ENCODE data around the gene MRFAP1L1.
A peak's percentile ranks its signal among the peaks of the same experiment; 100 is the strongest.

The MRFAP1L1 gene

DNA sequence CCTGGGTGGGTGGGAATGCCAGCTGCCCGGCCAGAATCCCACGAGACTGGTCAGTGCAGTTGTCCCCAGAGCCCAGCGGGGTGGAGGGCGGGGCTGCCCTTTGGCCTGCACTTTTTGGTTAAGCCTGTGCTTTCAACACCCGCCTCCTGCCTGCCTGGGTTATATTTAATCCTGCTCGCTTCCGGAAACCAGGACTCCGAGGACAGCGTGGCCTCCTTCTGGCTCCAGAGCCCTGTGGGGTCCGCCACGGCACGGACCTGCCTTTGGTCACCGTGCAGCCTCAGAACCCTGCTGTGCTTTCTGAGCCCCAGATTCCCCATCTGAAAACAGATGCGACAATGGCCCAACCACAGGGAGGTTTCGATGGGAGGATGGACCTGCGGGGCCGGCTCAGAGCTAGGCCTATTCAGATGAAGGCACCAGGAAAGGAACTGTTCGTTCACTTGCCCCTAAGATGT lies 43.5 kb upstream of the MRFAP1L1 start:
- no peaks in the 10 kb centered on the region for H3K9me3 ChIP-seq (replicated peaks; ENCODE audit: insufficient read depth, low read length)
- H3K9me2 ChIP-seq (replicated peaks; ENCODE audit: insufficient read depth, low read length), result no peaks in the 10 kb centered on the region
- H3K27ac ChIP-seq (ENCODE audit: low read length), result no peak overlapping the region
- no peaks in the 10 kb centered on the region for H3F3A ChIP-seq (ENCODE audit: insufficient read depth, low read length)
- H3K79me2 ChIP-seq (ENCODE audit: low read length), result no peaks in the 10 kb centered on the region
- TF ChIP-seq, protein P1, sequence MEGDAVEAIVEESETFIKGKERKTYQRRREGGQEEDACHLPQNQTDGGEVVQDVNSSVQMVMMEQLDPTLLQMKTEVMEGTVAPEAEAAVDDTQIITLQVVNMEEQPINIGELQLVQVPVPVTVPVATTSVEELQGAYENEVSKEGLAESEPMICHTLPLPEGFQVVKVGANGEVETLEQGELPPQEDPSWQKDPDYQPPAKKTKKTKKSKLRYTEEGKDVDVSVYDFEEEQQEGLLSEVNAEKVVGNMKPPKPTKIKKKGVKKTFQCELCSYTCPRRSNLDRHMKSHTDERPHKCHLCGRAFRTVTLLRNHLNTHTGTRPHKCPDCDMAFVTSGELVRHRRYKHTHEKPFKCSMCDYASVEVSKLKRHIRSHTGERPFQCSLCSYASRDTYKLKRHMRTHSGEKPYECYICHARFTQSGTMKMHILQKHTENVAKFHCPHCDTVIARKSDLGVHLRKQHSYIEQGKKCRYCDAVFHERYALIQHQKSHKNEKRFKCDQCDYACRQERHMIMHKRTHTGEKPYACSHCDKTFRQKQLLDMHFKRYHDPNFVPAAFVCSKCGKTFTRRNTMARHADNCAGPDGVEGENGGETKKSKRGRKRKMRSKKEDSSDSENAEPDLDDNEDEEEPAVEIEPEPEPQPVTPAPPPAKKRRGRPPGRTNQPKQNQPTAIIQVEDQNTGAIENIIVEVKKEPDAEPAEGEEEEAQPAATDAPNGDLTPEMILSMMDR (IDR thresholded peaks at IDR 0.05; ENCODE audit: low read length), result no peak
- TF ChIP-seq EZH2phosphoT487 (IDR thresholded peaks at IDR 0.05; ENCODE audit: low read length), result no peak
- TF ChIP-seq EZH2 (optimal IDR thresholded peaks at IDR 0.05; ENCODE audit: low read depth, low read length), result no peak
- no peaks in the 10 kb centered on the region for H3K36me3 ChIP-seq (replicated peaks; ENCODE audit: insufficient read depth, low read length)
- no peak for DNase-seq
- no peak overlapping the region for H3K4me3 ChIP-seq (ENCODE audit: low read length)
- H2AFZ ChIP-seq (ENCODE audit: low read length), result no peak overlapping the region
- H3K27me3 ChIP-seq (replicated peaks; ENCODE audit: insufficient read depth, low read length), result 0 out of 2 replicates have a peak, but pooled peaks cover 5% of the 10 kb centered on the region
- H3K4me2 ChIP-seq (ENCODE audit: low read depth, low read length), result no peak overlapping the region
- H4K20me1 ChIP-seq (ENCODE audit: insufficient read depth, low read length), result no peaks in the 10 kb centered on the region
- H3K4me1 ChIP-seq (ENCODE audit: low read length), result no peaks in the 10 kb centered on the region
- H3K9ac ChIP-seq (ENCODE audit: low read length), result no peak overlapping the region

DNA sequence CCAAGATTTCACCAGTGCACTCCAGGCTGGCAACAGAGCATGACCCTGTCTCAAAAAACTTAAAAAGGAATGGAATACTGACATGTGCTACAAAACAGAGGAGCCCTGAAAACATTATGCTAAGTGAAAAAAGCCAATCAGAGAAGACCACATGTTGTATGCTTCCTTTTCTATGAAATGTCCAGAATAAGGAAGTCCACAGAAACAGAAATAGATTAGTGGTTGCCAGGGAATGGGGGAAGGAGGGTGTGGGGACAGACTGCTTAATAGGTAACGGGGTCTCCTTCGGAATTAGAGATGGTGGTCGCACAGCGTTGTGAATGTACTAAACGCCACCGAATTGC lies 42.8 kb upstream of the MRFAP1L1 start:
- DNase-seq, result no peak
- H3K9me3 ChIP-seq (replicated peaks; ENCODE audit: insufficient read depth, low read length), result no peaks in the 10 kb centered on the region
- H3K27ac ChIP-seq (ENCODE audit: low read length), result no peak overlapping the region
- H3K9me2 ChIP-seq (replicated peaks; ENCODE audit: insufficient read depth, low read length), result no peaks in the 10 kb centered on the region
- H3K4me2 ChIP-seq (ENCODE audit: low read depth, low read length), result no peak overlapping the region
- H3K79me2 ChIP-seq (ENCODE audit: low read length), result no peaks in the 10 kb centered on the region
- no peaks in the 10 kb centered on the region for H4K20me1 ChIP-seq (ENCODE audit: insufficient read depth, low read length)
- no peak overlapping the region for H3K4me3 ChIP-seq (ENCODE audit: low read length)
- no peaks in the 10 kb centered on the region for H3K36me3 ChIP-seq (replicated peaks; ENCODE audit: insufficient read depth, low read length)
- no peak overlapping the region for H3K9ac ChIP-seq (ENCODE audit: low read length)
- TF ChIP-seq EZH2 (optimal IDR thresholded peaks at IDR 0.05; ENCODE audit: low read depth, low read length) (no peak), EZH2phosphoT487 (IDR thresholded peaks at IDR 0.05; ENCODE audit: low read length) (no peak)
- TF ChIP-seq, protein P1 (IDR thresholded peaks at IDR 0.05; ENCODE audit: low read length), result no peak
- no peak overlapping the region for H2AFZ ChIP-seq (ENCODE audit: low read length)
- 0 out of 2 replicates have a peak, but pooled peaks cover 5% of the 10 kb centered on the region for H3K27me3 ChIP-seq (replicated peaks; ENCODE audit: insufficient read depth, low read length)
- H3K4me1 ChIP-seq (ENCODE audit: low read length), result no peaks in the 10 kb centered on the region
- H3F3A ChIP-seq (ENCODE audit: insufficient read depth, low read length), result no peaks in the 10 kb centered on the region

DNA sequence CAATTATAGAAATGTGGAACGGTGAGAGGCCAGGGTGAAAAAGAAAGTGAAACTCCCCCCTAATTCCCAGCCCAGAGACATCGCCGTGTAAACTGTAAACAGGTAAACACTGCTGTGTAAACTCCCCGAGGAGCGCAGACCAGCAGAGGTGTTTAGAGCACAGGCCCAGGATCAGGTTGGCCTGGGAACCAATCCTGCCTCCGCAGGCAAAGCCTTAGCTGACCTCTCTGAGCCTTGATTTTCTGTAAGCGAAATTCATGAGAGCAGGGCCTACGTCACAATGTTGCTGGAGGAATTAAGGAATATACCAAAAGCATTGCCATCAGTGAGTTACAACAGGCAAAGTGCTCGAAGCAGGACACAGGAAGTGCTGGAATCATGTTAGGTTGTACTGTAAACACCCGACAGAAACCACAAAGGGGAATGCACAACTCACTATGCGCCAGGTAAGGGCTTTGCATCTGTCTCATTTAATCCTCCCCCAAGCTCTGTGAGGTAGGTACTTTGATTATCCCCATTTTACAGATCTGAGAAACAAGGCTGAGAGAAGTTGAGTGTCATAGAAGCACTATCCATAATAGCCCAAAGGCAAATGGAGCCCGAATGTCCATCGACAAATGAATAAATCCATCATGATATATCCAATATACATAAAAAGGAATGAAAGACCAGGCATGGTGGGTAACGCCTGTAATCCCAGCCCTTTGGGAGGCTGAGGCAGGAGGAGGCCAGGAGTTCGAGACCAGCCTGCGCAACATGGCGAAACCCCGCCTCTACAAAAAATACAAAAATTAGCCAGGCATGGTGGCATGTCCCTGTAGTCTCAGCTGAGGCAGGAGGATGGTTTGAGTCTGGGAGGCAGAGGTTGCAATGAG lies 42.2 kb upstream of the MRFAP1L1 start:
- Histone ChIP-seq H4K20me1 (ENCODE audit: insufficient read depth, low read length) (no peaks in the 10 kb centered on the region), H3K27me3 (replicated peaks; ENCODE audit: insufficient read depth, low read length) (0 out of 2 replicates have a peak, but pooled peaks cover 5% of the 10 kb centered on the region), H2AFZ (ENCODE audit: low read length) (no peak overlapping the region), H3F3A (ENCODE audit: insufficient read depth, low read length) (no peaks in the 10 kb centered on the region), H3K4me2 (ENCODE audit: low read depth, low read length) (0 out of 2 replicates have a peak overlapping the region, but pooled peaks have one; percentile 15), H3K27ac (ENCODE audit: low read length) (no peak overlapping the region), H3K9me3 (replicated peaks; ENCODE audit: insufficient read depth, low read length) (no peaks in the 10 kb centered on the region), H3K4me3 (ENCODE audit: low read length) (no peak overlapping the region; the same call in 1 of the 2 replicates), H3K4me1 (ENCODE audit: low read length) (no peaks in the 10 kb centered on the region), H3K9ac (ENCODE audit: low read length) (no peak overlapping the region), H3K36me3 (replicated peaks; ENCODE audit: insufficient read depth, low read length) (no peaks in the 10 kb centered on the region), H3K79me2 (ENCODE audit: low read length) (no peaks in the 10 kb centered on the region), H3K9me2 (replicated peaks; ENCODE audit: insufficient read depth, low read length) (no peaks in the 10 kb centered on the region)
- no peak for TF ChIP-seq EZH2phosphoT487 (IDR thresholded peaks at IDR 0.05; ENCODE audit: low read length)
- TF ChIP-seq EZH2 (optimal IDR thresholded peaks at IDR 0.05; ENCODE audit: low read depth, low read length), result no peak
- TF ChIP-seq, protein P1 (IDR thresholded peaks at IDR 0.05; ENCODE audit: low read length), result no peak
- DNase-seq, result no peak
